AG09309 (cell line): ENCODE data around the gene ZBTB2.

Experiments used
- DNase-seq: peaks from one replicate; pipeline ENCODE4 v3.0.0-alpha.2; 2010; ENCODE audit warnings: low read depth
- H3K4me3 ChIP-seq: 2 replicates; pipeline ENCODE4 v1.5.1; 2011; ENCODE audit warnings: mild to moderate bottlenecking, low read depth, low read length, moderate library complexity; ENCODE audit not compliant: control insufficient read depth
- TF ChIP-seq, protein P1 (sequence below): IDR thresholded peaks from 2 replicates; pipeline ENCODE4 v1.5.1; 2011; ENCODE audit warnings: mild to moderate bottlenecking, low read depth, low read length, inconsistent platforms; ENCODE audit not compliant: insufficient read depth, control insufficient read depth; ENCODE audit errors: missing control alignments

ZBTB2 gene

DNA sequence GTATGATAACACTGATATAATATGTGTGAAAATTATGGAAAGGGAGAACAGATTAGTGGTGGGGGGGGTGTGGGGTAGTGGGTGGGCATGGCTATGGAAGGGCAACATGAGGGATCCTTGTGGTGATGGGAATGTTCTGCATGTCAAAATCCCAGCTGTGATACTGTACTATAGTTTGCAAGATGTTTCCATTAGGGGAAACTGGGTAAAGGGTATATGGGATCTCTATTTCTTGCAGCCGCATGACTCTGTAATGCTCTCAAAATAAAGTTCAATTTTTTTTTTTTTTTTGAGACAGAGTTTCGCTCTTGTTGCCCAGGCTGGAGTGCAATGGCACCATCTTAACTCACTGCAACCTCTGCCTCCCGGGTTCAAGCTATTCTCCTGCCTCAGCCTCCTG, 14.3 kb downstream of the ZBTB2 start:
- TF ChIP-seq, protein P1, sequence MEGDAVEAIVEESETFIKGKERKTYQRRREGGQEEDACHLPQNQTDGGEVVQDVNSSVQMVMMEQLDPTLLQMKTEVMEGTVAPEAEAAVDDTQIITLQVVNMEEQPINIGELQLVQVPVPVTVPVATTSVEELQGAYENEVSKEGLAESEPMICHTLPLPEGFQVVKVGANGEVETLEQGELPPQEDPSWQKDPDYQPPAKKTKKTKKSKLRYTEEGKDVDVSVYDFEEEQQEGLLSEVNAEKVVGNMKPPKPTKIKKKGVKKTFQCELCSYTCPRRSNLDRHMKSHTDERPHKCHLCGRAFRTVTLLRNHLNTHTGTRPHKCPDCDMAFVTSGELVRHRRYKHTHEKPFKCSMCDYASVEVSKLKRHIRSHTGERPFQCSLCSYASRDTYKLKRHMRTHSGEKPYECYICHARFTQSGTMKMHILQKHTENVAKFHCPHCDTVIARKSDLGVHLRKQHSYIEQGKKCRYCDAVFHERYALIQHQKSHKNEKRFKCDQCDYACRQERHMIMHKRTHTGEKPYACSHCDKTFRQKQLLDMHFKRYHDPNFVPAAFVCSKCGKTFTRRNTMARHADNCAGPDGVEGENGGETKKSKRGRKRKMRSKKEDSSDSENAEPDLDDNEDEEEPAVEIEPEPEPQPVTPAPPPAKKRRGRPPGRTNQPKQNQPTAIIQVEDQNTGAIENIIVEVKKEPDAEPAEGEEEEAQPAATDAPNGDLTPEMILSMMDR: no peak
- H3K4me3 ChIP-seq: no peak overlapping the region
- no peak for DNase-seq

DNA sequence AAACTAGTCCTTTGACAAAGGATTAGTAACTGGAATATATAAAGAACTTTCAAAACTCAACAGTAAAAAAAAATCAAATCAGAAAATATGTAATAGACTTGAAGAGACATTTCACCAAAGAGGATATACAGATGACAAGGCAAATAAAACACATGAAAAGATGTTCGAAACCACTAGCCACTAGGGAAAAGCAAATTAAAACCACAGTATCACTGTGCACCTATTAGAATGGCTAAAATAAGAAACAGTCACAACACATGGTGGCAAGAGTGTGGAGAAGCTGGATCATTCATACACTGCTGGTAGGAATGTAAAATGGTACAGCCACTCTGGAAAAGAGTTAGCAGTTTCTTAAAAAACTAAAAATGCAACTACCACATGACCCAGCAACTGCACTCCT, 14.9 kb downstream of the ZBTB2 start:
- no peak for DNase-seq
- TF ChIP-seq, protein P1: no peak
- H3K4me3 ChIP-seq: no peak overlapping the region

DNA sequence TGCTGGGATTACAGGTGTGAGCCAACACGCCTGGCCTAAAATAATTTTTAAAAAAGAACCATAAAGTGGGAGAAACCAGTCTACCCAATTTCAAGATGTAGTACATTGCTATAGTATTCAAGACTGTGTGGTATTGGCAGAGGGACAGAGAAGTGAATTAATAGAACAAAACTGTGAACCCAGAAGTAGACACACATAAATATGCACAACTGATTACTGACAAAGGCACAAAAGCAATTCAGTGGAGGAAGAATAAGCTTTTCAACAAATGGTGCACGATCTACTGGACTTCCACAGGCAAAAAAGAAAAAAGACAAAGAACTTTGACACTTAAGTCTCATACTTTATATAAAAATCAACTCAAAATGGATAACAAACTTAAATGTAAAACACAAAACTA, 15.5 kb downstream of the ZBTB2 start:
- DNase-seq: no peak
- H3K4me3 ChIP-seq: no peak overlapping the region
- TF ChIP-seq, protein P1: no peak

DNA sequence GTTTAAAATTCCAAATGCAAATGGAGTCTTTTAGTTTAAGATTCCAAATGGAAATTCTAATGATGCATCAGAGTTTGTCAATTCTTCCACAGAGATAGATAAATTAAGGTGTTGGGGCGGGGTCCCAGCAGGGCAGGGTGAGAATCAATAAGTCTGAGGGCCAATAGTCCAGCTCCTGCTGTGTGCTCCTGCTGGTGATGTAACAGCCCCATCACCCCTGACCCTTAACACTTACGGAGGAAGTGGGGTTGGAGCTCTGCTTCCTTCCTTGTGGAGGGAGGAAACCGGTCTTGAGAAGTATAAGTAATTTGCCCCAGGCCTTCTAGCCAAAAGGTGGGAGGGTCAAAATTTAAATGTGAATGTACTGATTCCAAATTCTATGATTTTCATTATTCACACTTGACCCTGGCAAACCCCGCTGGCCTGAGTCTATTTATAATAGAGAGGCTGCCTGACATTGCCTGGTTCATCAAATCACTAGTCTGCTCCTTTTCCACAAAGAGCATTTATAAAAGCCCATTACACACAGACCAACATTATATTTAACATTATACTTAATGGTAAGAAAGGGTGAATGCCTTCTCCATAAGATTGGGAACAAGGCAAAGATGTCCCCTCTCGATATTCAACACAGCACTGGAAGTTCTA, 17.2 kb downstream of the ZBTB2 start:
- DNase-seq: no peak
- TF ChIP-seq, protein P1: no peak
- no peak overlapping the region for H3K4me3 ChIP-seq

DNA sequence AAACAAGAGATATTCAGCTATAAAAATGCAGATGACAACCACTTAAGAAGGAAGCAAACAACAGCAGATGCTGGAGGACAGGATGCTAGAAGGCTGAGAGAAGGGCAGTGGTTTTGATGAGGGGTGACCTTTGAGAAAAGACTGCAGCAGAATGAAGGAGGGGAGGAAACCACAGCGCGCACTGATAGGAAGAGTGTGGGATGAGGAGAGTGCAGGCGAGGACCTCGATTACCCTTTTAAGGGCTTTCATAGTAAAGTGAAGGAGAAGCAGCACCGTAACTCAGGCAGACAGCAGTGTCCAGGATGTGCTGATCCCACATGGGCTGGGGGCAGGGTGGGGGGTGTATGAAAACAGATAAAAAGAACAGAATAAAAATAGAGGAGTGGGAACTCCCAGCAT, 19.2 kb downstream of the ZBTB2 start:
- DNase-seq: no peak
- TF ChIP-seq, protein P1: no peak
- H3K4me3 ChIP-seq: no peak overlapping the region

DNA sequence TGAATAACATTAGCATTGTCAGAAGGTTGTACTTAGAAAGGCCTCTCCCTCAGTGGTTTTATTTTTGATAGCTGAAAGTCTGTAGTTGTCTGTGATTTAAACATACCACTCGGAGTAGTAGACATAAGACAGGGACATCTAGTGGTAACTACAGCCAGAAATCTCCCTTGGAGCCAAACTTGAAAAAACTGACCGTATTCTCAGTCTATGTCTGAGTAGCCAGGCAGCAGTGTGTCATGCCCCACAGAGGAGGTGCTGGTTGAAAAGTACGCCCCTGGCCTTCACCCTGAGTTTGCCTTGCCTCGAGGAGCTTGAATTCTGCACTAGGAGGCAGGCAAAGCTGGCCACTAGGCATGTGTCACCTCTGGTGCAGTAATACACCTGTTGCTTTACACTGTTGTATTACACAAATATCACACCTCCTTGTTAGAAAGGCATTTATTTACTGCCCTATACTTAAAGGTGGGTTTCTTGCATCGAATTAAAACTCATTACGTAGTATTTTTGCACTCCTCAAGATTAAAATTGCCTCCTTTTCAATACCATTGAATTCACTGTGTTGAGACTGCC, 20.8 kb downstream of the ZBTB2 start:
- DNase-seq: no peak
- TF ChIP-seq, protein P1: no peak
- H3K4me3 ChIP-seq: no peak overlapping the region
